Hepatocyte (in vitro differentiated cells): Measurements from ENCODE around the gene FBRSL1. TPM values are rescaled to one million over a fixed set of nuclear protein-coding genes. Genes with fewer than 3 reads are reported as not detected.
"Not testable (repeated sequence)": the region's sequence is repeated elsewhere in the genome, so short reads cannot be mapped to it uniquely, and the experiment has no call there.

ENCODE experiments used
- DNase-seq: peaks from one replicate; pipeline ENCODE4 v3.0.0-alpha.2; 2016; ENCODE audit warnings: low spot score
- H2AFZ ChIP-seq: fragments of 200-600 bp; sonication (generic); 2 replicates; pipeline ENCODE4 v1.6.0; 2016; ENCODE audit warnings: antibody characterized with exemption, mild to moderate bottlenecking
- H3K27ac ChIP-seq: fragments of 200-600 bp; sonication (generic); 2 replicates; pipeline ENCODE4 v1.5.1; 2016; ENCODE audit warnings: mild to moderate bottlenecking
- H3K27me3 ChIP-seq: fragments of 200-600 bp; sonication (generic); 2 replicates; pipeline ENCODE4 v1.6.1; 2016
- H3K36me3 ChIP-seq: fragments of 200-600 bp; sonication (generic); replicated peaks from 2 replicates; pipeline ENCODE4 v1.5.1; 2016; ENCODE audit warnings: low read depth; ENCODE audit not compliant: insufficient read depth
- H3K4me1 ChIP-seq: fragments of 200-600 bp; sonication (generic); 2 replicates; pipeline ENCODE4 v1.5.1; 2016; ENCODE audit warnings: mild to moderate bottlenecking, moderate library complexity; ENCODE audit not compliant: insufficient read depth
- H3K4me2 ChIP-seq: fragments of 200-600 bp; sonication (generic); 2 replicates; pipeline ENCODE4 v1.6.0; 2016
- H3K4me3 ChIP-seq: fragments of 200-600 bp; sonication (generic); 2 replicates; pipeline ENCODE4 v1.5.1; 2016; ENCODE audit warnings: mild to moderate bottlenecking
- H3K79me2 ChIP-seq: fragments of 200-600 bp; sonication (generic); 2 replicates; pipeline ENCODE4 v1.6.0; 2017; ENCODE audit warnings: mild to moderate bottlenecking
- H3K9me2 ChIP-seq: fragments of 200-600 bp; sonication (generic); replicated peaks from 2 replicates; pipeline ENCODE4 v1.6.0; 2017; ENCODE audit warnings: mild to moderate bottlenecking; ENCODE audit not compliant: insufficient read depth
- H3K9me3 ChIP-seq: fragments of 200-600 bp; sonication (generic); 2 replicates; pipeline ENCODE4 v1.5.1; 2016; ENCODE audit warnings: low read depth, mild to moderate bottlenecking
- H4K20me1 ChIP-seq: fragments of 200-600 bp; sonication (generic); 2 replicates; pipeline ENCODE4 v1.6.0; 2016; ENCODE audit warnings: mild to moderate bottlenecking; ENCODE audit not compliant: insufficient read depth, poor library complexity, severe bottlenecking
- CTCF ChIP-seq: fragments of 200-600 bp; sonication (generic); IDR thresholded peaks from 2 replicates; pipeline ENCODE4 v1.5.1; 2016; ENCODE audit warnings: antibody characterized with exemption, mild to moderate bottlenecking; ENCODE audit not compliant: poor library complexity
- EZH2 ChIP-seq: fragments of 200-600 bp; sonication (generic); IDR thresholded peaks from 2 replicates; pipeline ENCODE4 v1.6.1; 2016; ENCODE audit warnings: antibody characterized with exemption, mild to moderate bottlenecking, borderline replicate concordance
- EZH2phosphoT487 ChIP-seq: fragments of 200-600 bp; sonication (generic); IDR thresholded peaks from one replicate; pipeline ENCODE4 v1.6.1; 2018; ENCODE audit warnings: antibody characterized with exemption, mild to moderate bottlenecking, low read depth, moderate library complexity; ENCODE audit not compliant: unreplicated experiment, severe bottlenecking
- WGBS: methylation state at CpG from one replicate; pipeline ENCODE4 v1.1.6; 2016; ENCODE audit warnings: low lambda C conversion rate; ENCODE audit errors: missing lambda C conversion rate; 5-methylcytosine and 5-hydroxymethylcytosine counted together
- polyA plus RNA-seq: library from polyadenylated mRNA; unstranded; fragments of >200 nt; fragmentation: Nextera tagmentation; extraction: Ambion mirVana; gene quantifications from 2 replicates; pipeline ENCODE4 v1.2.1, GENCODE V29; 2016
- total RNA-seq: library from RNA; depleted of rRNA; stranded (reverse); fragments of >200 nt; gene quantifications from 2 replicates; pipeline ENCODE4 v1.2.3, GENCODE V29; 2014

FBRSL1 gene
- total RNA-seq: 5.8 and 18.5 TPM in 2 replicates
- 61.1 and 69.1 TPM in 2 replicates for polyA plus RNA-seq

- TF ChIP-seq EZH2: no peak
- TF ChIP-seq CTCF: no peak
- no peak for TF ChIP-seq EZH2phosphoT487
- H3K4me1 ChIP-seq: peaks cover 48% of the 10 kb centered on the region
- peaks cover 41% of the 10 kb centered on the region for H3K79me2 ChIP-seq
- H2AFZ ChIP-seq: peak within 1 kb of the TSS; percentile 96
- no peaks in the 10 kb centered on the region for H3K36me3 ChIP-seq
- H3K4me3 ChIP-seq: peak within 1 kb of the TSS; percentile 98
- H3K27me3 ChIP-seq: no peaks in the 10 kb centered on the region
- no peaks in the 10 kb centered on the region for H3K9me2 ChIP-seq
- peak within 1 kb of the TSS; percentile 100 for H3K4me2 ChIP-seq
- H4K20me1 ChIP-seq: peaks cover 42% of the 10 kb centered on the region
- WGBS: 1% methylated on average over 16 of the region's 96 CpGs
- DNase-seq: peak; percentile 95
- H3K9me3 ChIP-seq: no peaks in the 10 kb centered on the region
- H3K27ac ChIP-seq: peak within 1 kb of the TSS; percentile 66
These were observed at the start of gene FBRSL1 for GRCh38 chr12:132489602-132490266. Gene FBRSL1 (plus strand): TSS chr12:132490151.

GRCh38 chr12:132440420-132440819 is 49.5 kb upstream of the FBRSL1 start:
- DNase-seq, H3K9me3 ChIP-seq, H3K36me3 ChIP-seq, H4K20me1 ChIP-seq, H3K79me2 ChIP-seq, H3K27ac ChIP-seq, H2AFZ ChIP-seq, H3K27me3 ChIP-seq, H3K4me2 ChIP-seq, H3K9me2 ChIP-seq, H3K4me3 ChIP-seq: not testable (repeated sequence)
- H3K4me1 ChIP-seq: peaks cover 25% of the 10 kb centered on the region
- 62% methylated on average over 13 of the region's 13 CpGs for WGBS

GRCh38 chr12:132441871-132442863 is 47.8 kb upstream of the FBRSL1 start:
- H3K36me3 ChIP-seq: no peaks in the 10 kb centered on the region
- H3K9me2 ChIP-seq: no peaks in the 10 kb centered on the region
- no peak overlapping the region for H3K27ac ChIP-seq
- no peaks in the 10 kb centered on the region for H3K9me3 ChIP-seq
- no peak for DNase-seq
- H3K4me2 ChIP-seq: no peak overlapping the region
- no peak overlapping the region for H2AFZ ChIP-seq
- H4K20me1 ChIP-seq: no peaks in the 10 kb centered on the region
- H3K4me3 ChIP-seq: no peak overlapping the region
- H3K27me3 ChIP-seq: no peaks in the 10 kb centered on the region
- H3K4me1 ChIP-seq: peaks cover 23% of the 10 kb centered on the region
- H3K79me2 ChIP-seq: no peaks in the 10 kb centered on the region
- TF ChIP-seq EZH2 (no peak), CTCF (no peak), EZH2phosphoT487 (no peak)
- 94% methylated on average over 48 of the region's 48 CpGs for WGBS

GRCh38 chr12:132443091-132443490 is 46.9 kb upstream of the FBRSL1 start:
- Histone ChIP-seq H3K79me2 (no peaks in the 10 kb centered on the region), H3K9me3 (no peaks in the 10 kb centered on the region), H2AFZ (no peak overlapping the region), H3K27me3 (no peaks in the 10 kb centered on the region), H4K20me1 (no peaks in the 10 kb centered on the region), H3K4me3 (no peak overlapping the region), H3K36me3 (no peaks in the 10 kb centered on the region), H3K27ac (no peak overlapping the region), H3K4me1 (peaks cover 19% of the 10 kb centered on the region), H3K9me2 (no peaks in the 10 kb centered on the region), H3K4me2 (no peak overlapping the region)
- TF ChIP-seq CTCF (no peak), EZH2phosphoT487 (no peak), EZH2 (no peak)
- no peak for DNase-seq
- 94% methylated on average over 25 of the region's 25 CpGs for whole genome bisulfite sequencing
